ENCODE results near the gene CACNA2D2. TPM values are rescaled to one million over a fixed set of nuclear protein-coding genes. Genes with fewer than 3 reads are reported as not detected.

The CACNA2D2 gene
- total RNA-seq, 1 donor from 2014 or later, result 4.3 TPM

DNA sequence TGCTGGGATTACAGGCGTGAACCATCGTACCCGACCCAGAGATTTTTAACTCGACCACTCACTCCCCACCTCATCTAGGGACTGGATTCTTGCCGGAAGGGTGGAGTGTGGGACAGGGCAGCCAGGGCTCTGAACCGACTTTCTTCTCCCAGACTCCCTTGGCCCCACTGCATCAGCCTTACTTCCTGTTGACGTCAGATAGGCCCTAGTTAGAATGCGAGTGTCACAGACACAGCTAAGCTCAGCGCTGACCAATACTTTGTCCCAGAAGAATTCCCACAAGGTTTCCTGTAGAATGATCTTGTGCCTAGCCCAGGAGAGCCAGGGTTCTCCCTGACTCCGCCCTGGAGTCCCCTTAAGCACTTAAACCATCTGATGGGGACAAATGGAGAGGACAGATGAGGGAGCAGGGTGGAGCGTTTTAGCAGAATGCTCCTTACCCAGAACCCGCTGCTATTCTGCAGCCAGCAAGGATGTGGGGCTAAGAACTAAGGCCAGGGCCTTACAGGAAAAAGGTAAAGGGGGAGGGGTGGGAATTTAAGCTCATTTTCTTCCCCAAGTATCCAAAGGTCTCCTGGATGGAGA is 169.6 kb downstream of the CACNA2D2 start:
- H3K4me3 ChIP-seq, result no peak overlapping the region
- H2AFZ ChIP-seq (replicated peaks), result no peak overlapping the region
- Mint-ChIP-seq H3K27ac (peak overlapping the region; percentile 33), H3K4me3 (peak overlapping the region; percentile 31), H3K36me3 (peaks cover 2% of the 10 kb centered on the region), H3K9me3 (no peaks in the 10 kb centered on the region), H3K27me3 (ENCODE audit: insufficient read depth, low read depth) (peaks cover 8% of the 10 kb centered on the region), H3K4me1 (peaks cover 28% of the 10 kb centered on the region)
- TF ChIP-seq EZH2 (IDR thresholded peaks at IDR 0.05) (no peak), EZH2phosphoT487 (IDR thresholded peaks at IDR 0.05) (no peak)
- TF ChIP-seq, protein P1, sequence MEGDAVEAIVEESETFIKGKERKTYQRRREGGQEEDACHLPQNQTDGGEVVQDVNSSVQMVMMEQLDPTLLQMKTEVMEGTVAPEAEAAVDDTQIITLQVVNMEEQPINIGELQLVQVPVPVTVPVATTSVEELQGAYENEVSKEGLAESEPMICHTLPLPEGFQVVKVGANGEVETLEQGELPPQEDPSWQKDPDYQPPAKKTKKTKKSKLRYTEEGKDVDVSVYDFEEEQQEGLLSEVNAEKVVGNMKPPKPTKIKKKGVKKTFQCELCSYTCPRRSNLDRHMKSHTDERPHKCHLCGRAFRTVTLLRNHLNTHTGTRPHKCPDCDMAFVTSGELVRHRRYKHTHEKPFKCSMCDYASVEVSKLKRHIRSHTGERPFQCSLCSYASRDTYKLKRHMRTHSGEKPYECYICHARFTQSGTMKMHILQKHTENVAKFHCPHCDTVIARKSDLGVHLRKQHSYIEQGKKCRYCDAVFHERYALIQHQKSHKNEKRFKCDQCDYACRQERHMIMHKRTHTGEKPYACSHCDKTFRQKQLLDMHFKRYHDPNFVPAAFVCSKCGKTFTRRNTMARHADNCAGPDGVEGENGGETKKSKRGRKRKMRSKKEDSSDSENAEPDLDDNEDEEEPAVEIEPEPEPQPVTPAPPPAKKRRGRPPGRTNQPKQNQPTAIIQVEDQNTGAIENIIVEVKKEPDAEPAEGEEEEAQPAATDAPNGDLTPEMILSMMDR (IDR thresholded peaks at IDR 0.05), result no peak
- DNase-seq (ENCODE audit: low spot score), result no peak
- no peaks in the 10 kb centered on the region for H3K9me3 ChIP-seq (ENCODE audit: low read depth)
- no peak overlapping the region for H3K27ac ChIP-seq
- H3K36me3 ChIP-seq, result no peaks in the 10 kb centered on the region
- peaks cover 15% of the 10 kb centered on the region for H3K4me1 ChIP-seq
- H3K9ac ChIP-seq, result no peak overlapping the region
- H3K79me2 ChIP-seq (ENCODE audit: low read depth), result peaks cover 40% of the 10 kb centered on the region
- peaks cover 32% of the 10 kb centered on the region for H3F3A ChIP-seq (ENCODE audit: low read depth)
- H4K20me1 ChIP-seq (ENCODE audit: low read depth), result peaks cover 32% of the 10 kb centered on the region
- H3K4me2 ChIP-seq, result no peak overlapping the region
- peaks cover 11% of the 10 kb centered on the region for H3K27me3 ChIP-seq

DNA sequence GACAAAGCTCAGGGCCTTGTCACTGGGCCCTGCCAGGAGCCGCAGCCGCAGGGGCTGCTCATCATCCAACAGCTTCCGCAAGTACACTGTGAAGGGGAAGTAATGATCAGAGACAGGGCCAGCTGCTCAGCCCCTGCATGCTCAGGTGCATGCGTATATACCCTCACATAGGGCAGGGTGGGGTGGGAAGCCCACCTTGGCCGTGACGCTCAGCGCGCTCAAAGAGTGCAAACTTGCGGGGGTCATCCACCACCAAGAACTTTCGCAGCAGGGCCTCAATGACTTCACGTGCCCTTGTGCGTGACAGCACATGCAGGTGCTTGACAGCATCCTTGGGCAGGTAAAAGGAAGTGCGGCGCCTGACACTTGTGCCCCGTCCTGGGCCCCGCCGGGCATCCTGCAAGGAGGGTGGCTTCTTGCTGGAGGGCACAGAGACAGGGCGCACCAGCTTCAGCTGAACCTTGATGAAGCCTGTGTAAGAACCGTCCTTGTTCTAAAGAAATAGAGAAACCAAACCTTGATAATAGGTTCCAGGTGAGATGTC is 172.0 kb downstream of the CACNA2D2 start:
- H3K27ac ChIP-seq, result no peak overlapping the region
- H3K36me3 ChIP-seq, result no peaks in the 10 kb centered on the region
- no peaks in the 10 kb centered on the region for H3K9me3 ChIP-seq (ENCODE audit: low read depth)
- DNase-seq (ENCODE audit: low spot score), result no peak
- H3K4me3 ChIP-seq, result no peak overlapping the region
- H3K4me2 ChIP-seq, result no peak overlapping the region
- no peak for TF ChIP-seq EZH2phosphoT487 (IDR thresholded peaks at IDR 0.05)
- TF ChIP-seq, protein P1 (IDR thresholded peaks at IDR 0.05), result no peak
- no peak for TF ChIP-seq EZH2 (IDR thresholded peaks at IDR 0.05)
- H3K27ac Mint-ChIP-seq, result no peak overlapping the region
- peaks cover 20% of the 10 kb centered on the region for H3K4me1 ChIP-seq
- no peaks in the 10 kb centered on the region for H3K9me3 Mint-ChIP-seq
- H4K20me1 ChIP-seq (ENCODE audit: low read depth), result peaks cover 41% of the 10 kb centered on the region
- peaks cover 4% of the 10 kb centered on the region for H3K27me3 Mint-ChIP-seq (ENCODE audit: insufficient read depth, low read depth)
- H3K36me3 Mint-ChIP-seq, result peaks cover 2% of the 10 kb centered on the region
- H3K4me1 Mint-ChIP-seq, result peaks cover 30% of the 10 kb centered on the region
- no peak overlapping the region for H3K4me3 Mint-ChIP-seq
- no peak overlapping the region for H2AFZ ChIP-seq (replicated peaks)
- H3F3A ChIP-seq (ENCODE audit: low read depth), result peaks cover 18% of the 10 kb centered on the region
- H3K9ac ChIP-seq, result no peak overlapping the region
- peaks cover 50% of the 10 kb centered on the region for H3K79me2 ChIP-seq (ENCODE audit: low read depth)
- no peaks in the 10 kb centered on the region for H3K27me3 ChIP-seq

DNA sequence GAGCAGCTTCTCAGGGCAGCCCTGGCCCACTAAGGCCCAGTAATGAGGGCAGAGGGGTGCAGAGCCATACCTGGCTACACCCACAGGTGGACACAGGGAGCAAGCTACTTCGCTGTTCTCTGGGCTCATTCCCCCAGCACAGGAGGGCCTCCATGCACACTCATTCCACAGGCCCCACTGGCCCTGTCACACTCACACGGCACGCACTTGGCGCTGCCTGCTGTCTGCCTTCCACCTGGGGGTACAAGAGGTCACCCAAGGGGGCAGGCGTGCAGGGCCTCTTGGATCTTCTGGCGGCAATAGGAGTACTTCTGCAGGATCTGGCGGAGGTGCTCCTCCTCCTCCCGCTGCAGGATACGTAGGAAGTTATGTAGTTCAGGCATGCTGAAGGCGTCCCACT is 173.1 kb downstream of the CACNA2D2 start:
- Histone ChIP-seq H3K36me3 (no peaks in the 10 kb centered on the region), H3K27me3 (no peaks in the 10 kb centered on the region), H3K27ac (no peak overlapping the region), H2AFZ (replicated peaks) (no peak overlapping the region), H3K4me1 (peaks cover 10% of the 10 kb centered on the region), H3K79me2 (ENCODE audit: low read depth) (peaks cover 41% of the 10 kb centered on the region), H3K9ac (no peak overlapping the region), H3K4me3 (no peak overlapping the region), H3K4me2 (no peak overlapping the region), H3F3A (ENCODE audit: low read depth) (peaks cover 17% of the 10 kb centered on the region), H3K9me3 (ENCODE audit: low read depth) (no peaks in the 10 kb centered on the region), H4K20me1 (ENCODE audit: low read depth) (peaks cover 30% of the 10 kb centered on the region)
- Mint-ChIP-seq H3K4me1 (peaks cover 20% of the 10 kb centered on the region), H3K27ac (no peak overlapping the region), H3K4me3 (no peak overlapping the region), H3K36me3 (peaks cover 2% of the 10 kb centered on the region), H3K27me3 (ENCODE audit: insufficient read depth, low read depth) (peaks cover 2% of the 10 kb centered on the region), H3K9me3 (no peaks in the 10 kb centered on the region)
- no peak for DNase-seq (ENCODE audit: low spot score)
- TF ChIP-seq, protein P1 (IDR thresholded peaks at IDR 0.05), result no peak
- no peak for TF ChIP-seq EZH2phosphoT487 (IDR thresholded peaks at IDR 0.05)
- TF ChIP-seq EZH2 (IDR thresholded peaks at IDR 0.05), result no peak

Data from neural progenitor cell (in vitro differentiated cells).